ENCODE measurements around the gene LYST.

Gene LYST

DNA sequence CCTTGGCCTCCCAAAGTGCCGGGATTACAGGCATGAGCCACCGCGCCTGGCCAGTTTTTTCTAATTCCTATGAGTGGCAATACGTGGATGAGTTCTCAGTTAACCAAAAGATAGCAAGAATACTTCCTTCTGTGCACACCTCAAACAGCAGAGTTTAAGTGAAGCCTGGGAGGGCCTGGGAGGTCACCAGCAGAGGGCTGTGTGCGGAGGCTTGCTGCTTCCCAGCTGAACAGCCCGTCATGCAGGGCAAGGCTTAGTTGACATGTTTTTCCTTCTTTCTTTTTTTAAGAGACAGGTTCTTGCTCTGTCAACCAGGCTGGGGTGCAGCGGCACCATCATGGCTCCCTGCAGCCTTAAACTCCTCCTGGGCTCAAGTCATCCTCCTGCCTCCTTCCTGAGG lies 234.9 kb downstream of the LYST start:
- H3K27me3 ChIP-seq (ENCODE audit: insufficient read depth, poor library complexity, severe bottlenecking): no peaks in the 10 kb centered on the region
- no peak overlapping the region for H3K27ac ChIP-seq (replicated peaks)
- no peak overlapping the region for H3K4me3 ChIP-seq (replicated peaks; ENCODE audit: insufficient read depth, low read length)
- DNase-seq (ENCODE audit: low read depth in 1 of 2, low spot score in 1 of 2): no peak
- TF ChIP-seq GABPA (IDR thresholded peaks at IDR 0.05; ENCODE audit: low read depth) (no peak), POLR2AphosphoS5 (IDR thresholded peaks at IDR 0.05; ENCODE audit: low read depth) (no peak), REST (IDR thresholded peaks at IDR 0.05; ENCODE audit: insufficient replicate concordance, low read depth) (no peak), CTCF (IDR thresholded peaks at IDR 0.05; ENCODE audit: insufficient read depth, low read length) (no peak)

DNA sequence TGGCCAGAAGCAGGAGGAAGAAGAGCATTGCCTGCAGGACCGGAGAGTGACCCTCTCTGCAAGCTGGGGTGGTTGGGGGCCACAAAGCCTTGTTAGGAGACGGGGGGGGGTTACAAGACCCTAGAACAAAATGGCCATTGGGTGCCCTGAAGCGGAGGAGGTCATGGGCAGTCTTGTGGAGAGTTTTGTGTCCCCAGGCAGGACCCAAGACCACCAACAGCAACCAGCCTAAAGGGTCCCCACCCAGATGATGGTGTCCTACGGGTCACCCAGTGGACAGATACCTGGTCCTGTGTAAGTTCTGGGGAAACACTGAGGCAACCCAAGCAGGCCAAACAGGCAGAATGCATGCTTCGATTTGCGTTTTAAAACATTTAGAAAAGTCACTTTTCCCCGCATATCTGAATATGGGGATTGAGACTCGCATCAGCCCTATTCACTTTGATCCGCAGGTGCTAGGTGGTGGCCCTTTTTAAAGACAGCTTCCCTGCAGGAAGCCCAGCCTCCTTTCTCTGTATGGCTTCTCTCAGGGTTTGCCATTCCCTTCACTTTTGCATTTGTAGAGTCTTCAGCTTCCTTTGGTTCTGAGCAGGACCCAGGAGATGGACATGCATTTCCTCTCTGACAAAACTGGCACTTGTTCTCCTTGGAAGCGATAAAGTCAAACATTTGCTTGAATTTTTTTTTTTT lies 238.2 kb downstream of the LYST start:
- no peak for TF ChIP-seq CTCF (IDR thresholded peaks at IDR 0.05; ENCODE audit: insufficient read depth, low read length)
- TF ChIP-seq SPI1 (IDR thresholded peaks at IDR 0.05; ENCODE audit: borderline replicate concordance, low read depth): no peak
- TF ChIP-seq GABPA (IDR thresholded peaks at IDR 0.05; ENCODE audit: low read depth): no peak
- no peak for TF ChIP-seq REST (IDR thresholded peaks at IDR 0.05; ENCODE audit: insufficient replicate concordance, low read depth)
- TF ChIP-seq POLR2AphosphoS5 (IDR thresholded peaks at IDR 0.05; ENCODE audit: low read depth): no peak

GRCh38 chr1:235625831-235626230 lies 240.9 kb downstream of the LYST start:
- no peaks in the 10 kb centered on the region for H3K27me3 ChIP-seq (ENCODE audit: insufficient read depth, poor library complexity, severe bottlenecking)
- no peak overlapping the region for H3K27ac ChIP-seq (replicated peaks)
- DNase-seq (ENCODE audit: low read depth in 1 of 2, low spot score in 1 of 2): no peak
- TF ChIP-seq CTCF (IDR thresholded peaks at IDR 0.05; ENCODE audit: insufficient read depth, low read length): no peak
- TF ChIP-seq REST (IDR thresholded peaks at IDR 0.05; ENCODE audit: insufficient replicate concordance, low read depth): no peak
- no peak for TF ChIP-seq SPI1 (IDR thresholded peaks at IDR 0.05; ENCODE audit: borderline replicate concordance, low read depth)
- no peak for TF ChIP-seq POLR2AphosphoS5 (IDR thresholded peaks at IDR 0.05; ENCODE audit: low read depth)
- TF ChIP-seq GABPA (IDR thresholded peaks at IDR 0.05; ENCODE audit: low read depth): no peak
- no peak overlapping the region for H3K4me3 ChIP-seq (replicated peaks; ENCODE audit: insufficient read depth, low read length)

More for the DNA sequence above, 238.2 kb downstream of the LYST start:
- Histone ChIP-seq H3K27ac (replicated peaks) (no peak overlapping the region), H3K4me3 (replicated peaks; ENCODE audit: insufficient read depth, low read length) (no peak overlapping the region), H3K27me3 (ENCODE audit: insufficient read depth, poor library complexity, severe bottlenecking) (no peaks in the 10 kb centered on the region)
- no peak for DNase-seq (ENCODE audit: low read depth in 1 of 2, low spot score in 1 of 2)
